Calu3 (cell line): ENCODE measurements around the gene PDE6A. TPM values are rescaled to one million over a fixed set of nuclear protein-coding genes. Genes with fewer than 3 reads are reported as not detected.

Source experiments
- BruUV-seq: library from RNA; stranded (reverse); fragments of 400-500 nt; replicated peaks from 2 replicates; lab custom pipeline; 2021; lab: Mats Ljungman, UMichigan
- CTCF ChIA-PET: fragments of 300-600 bp; sonication (Branson Sonifier 250); formaldehyde crosslinking; loops from one replicate; lab custom pipeline; 2022; ENCODE audit warnings: antibody characterized with exemption; lab: Charles Lee
- DNase-seq: peaks from one replicate; pipeline ENCODE4 v3.0.0; 2022
- H3K27ac Mint-ChIP-seq: one replicate; pipeline ENCODE4 v1.8.0; 2022; ENCODE audit warnings: mixed read lengths; ENCODE audit not compliant: unreplicated experiment
- H3K27me3 Mint-ChIP-seq: one replicate; pipeline ENCODE4 v1.8.0; 2022; ENCODE audit warnings: mixed read lengths; ENCODE audit not compliant: unreplicated experiment
- H3K36me3 Mint-ChIP-seq: one replicate; pipeline ENCODE4 v1.8.0; 2022; ENCODE audit warnings: mild to moderate bottlenecking, moderate library complexity, mixed read lengths; ENCODE audit not compliant: insufficient read depth, unreplicated experiment
- H3K4me1 Mint-ChIP-seq: one replicate; pipeline ENCODE4 v1.8.0; 2022; ENCODE audit warnings: mild to moderate bottlenecking, low read depth, mixed read lengths; ENCODE audit not compliant: unreplicated experiment
- H3K4me3 Mint-ChIP-seq: one replicate; pipeline ENCODE4 v1.8.0; 2022; ENCODE audit warnings: mild to moderate bottlenecking, low read depth, moderate library complexity, mixed read lengths; ENCODE audit not compliant: unreplicated experiment
- H3K9me3 Mint-ChIP-seq: one replicate; pipeline ENCODE4 v1.8.0; 2022; ENCODE audit warnings: low read depth, mixed read lengths; ENCODE audit not compliant: unreplicated experiment
- intact Hi-C: fragments of 100-400 bp; cut with micrococcal nuclease; formaldehyde crosslinking; loops from one replicate; pipeline ENCODE4 v1.10.0; 2022; ENCODE audit not compliant: unreplicated experiment
- total RNA-seq: library from RNA; stranded (reverse); gene quantifications from 2 replicates; pipeline ENCODE4 v1.2.3, GENCODE V29; 2022
- TF ChIP-seq, protein P1 (sequence below): fragments of 200-600 bp; IDR thresholded peaks from one replicate; pipeline ENCODE4 v1.8.0; 2022; ENCODE audit warnings: antibody characterized with exemption; ENCODE audit not compliant: unreplicated experiment

Gene PDE6A
- total RNA-seq, 1 experiment from 2014 or later, result not detected

DNA sequence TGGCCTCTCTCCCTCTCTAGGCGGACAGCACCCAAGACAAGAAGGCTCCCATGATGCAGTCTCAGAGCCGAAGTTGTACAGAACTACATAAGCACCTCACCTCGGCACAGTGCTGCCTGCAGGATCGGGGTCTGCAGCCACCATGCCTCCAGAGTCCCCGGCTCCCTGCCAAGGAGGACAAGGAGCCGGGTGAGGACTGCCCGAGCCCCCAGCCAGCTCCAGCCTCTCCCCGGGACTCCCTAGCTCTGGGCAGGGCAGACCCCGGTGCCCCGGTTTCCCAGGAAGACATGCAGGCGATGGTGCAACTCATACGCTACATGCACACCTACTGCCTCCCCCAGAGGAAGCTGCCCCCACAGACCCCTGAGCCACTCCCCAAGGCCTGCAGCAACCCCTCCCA lies 112.0 kb downstream of the PDE6A start:
- intact Hi-C loops, result loop anchor here (10.0 kb wide), 1 partner anchor 382 kb away; no protein-coding TSS in a partner anchor
- BruUV-seq, result no TSS peak
- Mint-ChIP-seq H3K4me1 (peaks cover 7% of the 10 kb centered on the region), H3K36me3 (peaks cover 13% of the 10 kb centered on the region), H3K27ac (no peak overlapping the region), H3K9me3 (no peaks in the 10 kb centered on the region), H3K27me3 (no peaks in the 10 kb centered on the region), H3K4me3 (no peak overlapping the region)
- CTCF ChIA-PET, result interaction anchor here (6.1 kb wide), 1 partner anchor 128 kb away, joined by 61 read pairs; the partner anchor contains the start of gene SLC26A2
- TF ChIP-seq, protein P1, sequence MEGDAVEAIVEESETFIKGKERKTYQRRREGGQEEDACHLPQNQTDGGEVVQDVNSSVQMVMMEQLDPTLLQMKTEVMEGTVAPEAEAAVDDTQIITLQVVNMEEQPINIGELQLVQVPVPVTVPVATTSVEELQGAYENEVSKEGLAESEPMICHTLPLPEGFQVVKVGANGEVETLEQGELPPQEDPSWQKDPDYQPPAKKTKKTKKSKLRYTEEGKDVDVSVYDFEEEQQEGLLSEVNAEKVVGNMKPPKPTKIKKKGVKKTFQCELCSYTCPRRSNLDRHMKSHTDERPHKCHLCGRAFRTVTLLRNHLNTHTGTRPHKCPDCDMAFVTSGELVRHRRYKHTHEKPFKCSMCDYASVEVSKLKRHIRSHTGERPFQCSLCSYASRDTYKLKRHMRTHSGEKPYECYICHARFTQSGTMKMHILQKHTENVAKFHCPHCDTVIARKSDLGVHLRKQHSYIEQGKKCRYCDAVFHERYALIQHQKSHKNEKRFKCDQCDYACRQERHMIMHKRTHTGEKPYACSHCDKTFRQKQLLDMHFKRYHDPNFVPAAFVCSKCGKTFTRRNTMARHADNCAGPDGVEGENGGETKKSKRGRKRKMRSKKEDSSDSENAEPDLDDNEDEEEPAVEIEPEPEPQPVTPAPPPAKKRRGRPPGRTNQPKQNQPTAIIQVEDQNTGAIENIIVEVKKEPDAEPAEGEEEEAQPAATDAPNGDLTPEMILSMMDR, result no peak
- DNase-seq, result no peak

DNA sequence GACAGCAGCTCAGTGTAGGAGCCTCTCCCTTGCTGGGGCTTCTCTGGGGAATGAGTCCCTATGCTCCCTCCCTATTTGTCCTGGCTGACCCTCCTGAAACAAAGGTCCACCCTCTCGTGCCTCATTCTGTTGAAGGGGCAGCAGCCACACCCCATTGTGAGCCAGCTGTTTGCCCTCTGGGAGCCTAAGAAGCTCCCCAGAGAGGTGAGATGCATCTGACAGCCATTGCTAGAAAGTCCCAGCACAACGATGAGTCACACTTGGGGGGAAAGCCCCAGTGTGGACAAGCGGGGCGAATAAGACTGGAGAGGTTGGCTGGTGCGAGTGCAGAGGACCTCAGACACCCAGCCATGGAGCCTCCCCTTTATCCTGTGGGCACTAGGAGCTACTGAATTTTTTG lies 113.1 kb downstream of the PDE6A start:
- H3K36me3 Mint-ChIP-seq, result peaks cover 13% of the 10 kb centered on the region
- peak; percentile 53 for DNase-seq

DNA sequence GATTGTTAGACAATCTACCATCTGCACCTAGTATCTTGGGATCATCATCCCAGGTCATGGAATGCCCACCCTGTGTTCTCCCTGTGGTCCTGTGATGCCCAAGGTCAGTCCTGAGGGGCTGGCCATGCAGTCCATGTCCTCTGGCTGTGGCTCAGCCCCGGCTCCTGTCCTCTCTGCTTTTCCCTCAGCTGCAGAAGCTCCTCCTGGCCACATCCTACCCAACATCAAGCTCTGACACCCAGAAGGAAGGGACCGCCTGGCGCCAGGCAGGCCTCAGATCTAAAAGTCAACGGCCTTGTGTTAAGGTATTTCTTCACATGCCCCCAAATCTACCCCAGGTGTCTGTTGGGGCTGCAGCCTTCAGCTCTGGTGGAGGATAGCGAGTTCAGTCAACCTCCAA lies 114.0 kb downstream of the PDE6A start:
- Mint-ChIP-seq H3K4me3 (no peak overlapping the region), H3K9me3 (no peaks in the 10 kb centered on the region), H3K4me1 (peaks cover 7% of the 10 kb centered on the region), H3K27me3 (no peaks in the 10 kb centered on the region), H3K27ac (no peak overlapping the region), H3K36me3 (peaks cover 13% of the 10 kb centered on the region)
- intact Hi-C loops, result loop anchor here (10.0 kb wide), 1 partner anchor 384 kb away; no protein-coding TSS in a partner anchor
- BruUV-seq, result no TSS peak
- no peak for DNase-seq
- CTCF ChIA-PET, result interaction anchor here (1.6 to 6.1 kb wide), 2 partner anchors 130 to 194 kb away, joined by 5 to 61 read pairs; partner anchors contain the start of gene SLC26A2
- TF ChIP-seq, protein P1, result no peak

More for the DNA sequence above, 113.1 kb downstream of the PDE6A start:
- H3K4me1 Mint-ChIP-seq, result peaks cover 7% of the 10 kb centered on the region
- no peaks in the 10 kb centered on the region for H3K9me3 Mint-ChIP-seq
- no peak overlapping the region for H3K4me3 Mint-ChIP-seq
- H3K27ac Mint-ChIP-seq, result no peak overlapping the region
- CTCF ChIA-PET, result interaction anchor here (1.1 to 6.1 kb wide), 5 partner anchors 21 to 199 kb away, joined by 4 to 61 read pairs (median 5); partner anchors contain the start of gene SLC26A2
- no peaks in the 10 kb centered on the region for H3K27me3 Mint-ChIP-seq
- intact Hi-C loops, result loop anchor here (10.0 kb wide), 1 partner anchor 383 kb away; no protein-coding TSS in a partner anchor
- TF ChIP-seq, protein P1, result no peak
- no TSS peak for BruUV-seq

DNA sequence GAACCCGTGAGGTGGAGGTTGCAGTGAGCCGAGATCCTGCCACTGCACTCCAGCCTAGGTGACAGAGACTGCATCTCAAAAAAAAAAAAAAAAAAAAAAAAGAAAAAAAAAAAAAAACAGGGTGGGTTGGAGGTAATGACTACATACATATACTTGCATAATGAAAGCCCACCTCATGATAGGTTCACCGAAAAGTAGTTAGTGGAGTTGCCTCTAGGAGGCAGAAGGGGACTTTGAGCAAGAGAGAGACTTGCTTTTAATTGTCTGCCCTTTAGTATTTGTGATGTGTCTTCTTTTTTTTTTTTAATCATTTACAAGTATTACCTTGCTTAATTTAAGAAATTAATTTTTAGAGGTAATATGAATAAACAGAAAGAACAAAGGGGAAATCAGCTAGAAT lies 114.6 kb downstream of the PDE6A start:
- BruUV-seq, result no TSS peak
- H3K9me3 Mint-ChIP-seq, result no peaks in the 10 kb centered on the region
- H3K36me3 Mint-ChIP-seq, result peaks cover 13% of the 10 kb centered on the region
- no peak overlapping the region for H3K27ac Mint-ChIP-seq
- TF ChIP-seq, protein P1, result no peak
- H3K4me1 Mint-ChIP-seq, result peaks cover 7% of the 10 kb centered on the region
- no peak for DNase-seq
- no peak overlapping the region for H3K4me3 Mint-ChIP-seq
- intact Hi-C loops, result loop anchor here (2.0 to 10.0 kb wide), 2 partner anchors 99 to 385 kb away; partner anchors contain the start of gene PPARGC1B
- CTCF ChIA-PET, result interaction anchor here (0.5 to 0.6 kb wide), 3 partner anchors 30 to 297 kb away, joined by 3 read pairs; no protein-coding TSS in a partner anchor
- no peaks in the 10 kb centered on the region for H3K27me3 Mint-ChIP-seq
